Stimulated activated CD8-positive, alpha-beta memory T cell treated with anti-CD3 and anti-CD28 coated beads, Interleukin-15, amount 100 ng/mL, for 1 hour (primary cell): ENCODE measurements around the gene PRKACB.
"Not testable (repeated sequence)": the region's sequence is repeated elsewhere in the genome, so short reads cannot be mapped to it uniquely, and the experiment has no call there.

Experiments
- DNase-seq: peaks from one replicate; pipeline ENCODE4 v3.0.0-alpha.2; 2020; ENCODE audit warnings: low read depth

PRKACB gene

DNA sequence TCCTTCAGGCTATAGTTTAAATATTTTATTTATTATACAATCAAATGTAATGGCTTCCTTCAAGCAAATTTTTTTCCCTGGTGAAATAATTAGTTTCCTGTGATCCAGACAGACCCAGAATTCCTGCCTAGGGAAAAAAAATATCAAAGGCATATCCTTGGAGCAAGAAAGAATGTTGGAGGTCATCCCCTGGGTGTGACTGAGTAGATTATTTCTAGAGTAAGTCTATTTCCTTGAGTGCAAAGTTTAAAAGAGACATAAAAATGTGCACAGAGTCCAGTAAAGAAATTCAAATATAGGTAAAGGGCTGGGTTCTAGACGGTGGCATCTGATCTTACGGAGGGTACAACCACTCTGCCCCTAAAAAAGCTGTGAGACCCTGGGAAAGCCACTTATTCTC is 125.2 kb downstream of the PRKACB start:
- DNase-seq: no peak

DNA sequence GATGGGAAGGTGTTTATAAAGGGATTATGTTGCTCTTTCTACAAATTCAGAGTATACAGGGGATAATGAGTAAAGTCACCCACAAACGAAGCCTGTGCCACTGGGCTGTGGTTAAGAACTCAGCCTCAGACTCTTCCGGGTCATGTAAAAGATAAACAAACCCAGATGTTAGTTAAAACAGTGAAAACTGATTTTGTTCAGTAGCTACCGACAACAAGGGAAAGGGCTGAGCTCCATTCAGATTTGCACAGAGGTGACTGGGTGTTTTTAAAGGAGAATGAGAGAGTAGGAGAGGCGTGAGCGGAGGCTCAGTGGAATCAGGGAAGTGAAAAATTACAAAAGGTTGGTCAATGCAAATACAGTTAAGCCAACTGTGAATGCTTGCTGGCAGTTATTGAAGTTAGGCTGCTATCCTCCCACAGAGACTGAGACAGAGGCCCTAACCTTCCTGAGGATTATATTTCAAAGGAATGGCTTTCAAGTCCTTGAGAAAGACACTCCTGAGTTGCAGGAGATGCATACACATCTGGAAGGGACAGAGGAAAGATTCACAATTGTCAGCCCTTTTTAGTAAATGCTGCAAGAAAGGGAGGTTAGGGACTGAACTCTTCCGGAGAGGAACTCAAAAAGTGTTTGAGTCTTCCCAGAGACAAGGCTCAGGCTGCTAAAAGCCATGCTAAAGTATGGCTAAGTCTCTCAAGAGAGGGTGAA is 127.5 kb downstream of the PRKACB start:
- DNase-seq: no peak

DNA sequence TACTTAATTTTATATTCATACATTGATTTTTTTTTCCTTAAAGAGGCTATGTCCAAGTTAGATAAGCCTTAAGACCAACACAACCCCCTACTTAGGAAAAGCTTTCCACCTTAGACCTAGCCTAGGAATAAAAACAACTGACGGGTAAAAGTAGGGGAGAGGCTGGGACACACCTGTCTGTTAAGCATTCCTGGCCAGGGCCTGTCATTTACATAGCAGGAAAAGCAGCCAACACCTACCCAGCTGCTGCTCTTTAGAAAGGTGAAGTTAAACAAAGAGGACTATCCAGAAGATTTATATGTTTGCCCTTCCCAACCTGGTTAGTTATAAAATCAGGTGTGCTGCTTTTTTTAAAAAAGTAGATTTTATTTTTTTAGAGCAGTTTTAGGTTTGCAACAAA is 128.3 kb downstream of the PRKACB start:
- DNase-seq: no peak

DNA sequence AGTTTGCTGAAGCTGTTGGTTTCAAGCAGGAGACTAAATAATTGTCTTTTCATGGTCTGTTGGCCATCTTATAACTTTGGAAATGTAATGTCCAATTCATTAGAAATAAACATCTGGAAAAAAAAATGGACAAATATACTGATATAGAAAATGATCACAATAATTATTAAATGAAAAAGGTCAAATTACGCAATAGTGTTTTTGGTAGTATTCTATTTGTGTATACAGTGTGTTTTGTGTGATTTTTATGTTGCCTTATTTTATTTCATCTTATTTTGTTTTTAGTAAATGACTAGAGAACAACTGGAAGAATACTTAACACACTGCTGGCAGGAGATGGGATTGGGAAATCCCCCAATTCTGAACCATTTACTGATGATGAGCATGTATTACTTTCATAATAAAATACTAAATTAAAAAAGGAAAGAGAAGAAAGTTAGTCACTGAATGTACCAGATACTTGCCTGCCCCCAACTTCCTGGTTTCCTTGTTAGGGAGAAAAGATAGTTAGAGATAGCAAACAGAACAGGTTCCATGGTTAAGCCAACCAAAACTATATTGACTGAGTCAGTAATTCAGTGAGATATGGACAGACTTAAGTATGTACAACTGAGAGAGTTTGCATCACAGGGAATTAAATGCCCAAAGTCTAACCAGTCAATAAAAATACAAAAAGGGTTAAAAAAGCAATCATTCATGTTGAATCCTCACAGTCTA is 133.4 kb downstream of the PRKACB start:
- DNase-seq: no peak

DNA sequence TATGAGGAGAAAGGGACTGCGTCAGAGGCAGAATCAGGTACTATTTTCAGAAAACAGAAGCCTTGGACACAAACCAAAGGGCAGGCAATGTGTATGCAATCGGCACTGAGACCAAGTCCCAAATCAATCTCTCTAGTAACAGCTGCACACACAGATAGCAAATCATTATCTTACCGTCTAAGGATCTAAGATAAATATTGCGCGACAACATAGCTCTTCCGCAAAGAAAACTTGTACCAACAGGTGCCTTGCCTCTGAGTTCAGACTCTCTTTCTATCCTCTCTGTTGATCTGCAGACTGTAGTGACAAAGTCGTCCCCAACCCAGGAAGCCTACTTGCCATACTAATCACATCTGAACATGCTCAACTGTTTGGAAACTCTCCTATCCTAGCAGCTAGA is 134.8 kb downstream of the PRKACB start:
- DNase-seq: no peak

DNA sequence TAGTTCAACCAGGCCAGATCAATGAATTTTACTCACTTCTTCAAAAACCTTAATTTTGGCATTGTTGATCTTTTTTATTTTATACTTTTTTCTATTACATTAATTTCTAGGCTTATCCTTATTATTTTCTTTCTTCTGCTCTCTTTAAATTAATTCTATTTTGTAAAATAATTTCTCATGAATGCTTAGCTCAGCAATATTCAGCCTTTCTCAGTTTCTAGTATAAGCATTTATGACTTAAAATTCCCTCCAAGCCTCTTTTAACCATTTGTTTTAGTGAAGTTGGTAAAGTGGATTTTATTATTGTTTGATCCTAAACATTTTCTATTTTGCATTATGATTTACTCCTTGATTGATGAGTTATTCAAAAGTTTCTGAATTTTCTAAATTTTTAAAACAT is 136.8 kb downstream of the PRKACB start:
- DNase-seq: no peak

DNA sequence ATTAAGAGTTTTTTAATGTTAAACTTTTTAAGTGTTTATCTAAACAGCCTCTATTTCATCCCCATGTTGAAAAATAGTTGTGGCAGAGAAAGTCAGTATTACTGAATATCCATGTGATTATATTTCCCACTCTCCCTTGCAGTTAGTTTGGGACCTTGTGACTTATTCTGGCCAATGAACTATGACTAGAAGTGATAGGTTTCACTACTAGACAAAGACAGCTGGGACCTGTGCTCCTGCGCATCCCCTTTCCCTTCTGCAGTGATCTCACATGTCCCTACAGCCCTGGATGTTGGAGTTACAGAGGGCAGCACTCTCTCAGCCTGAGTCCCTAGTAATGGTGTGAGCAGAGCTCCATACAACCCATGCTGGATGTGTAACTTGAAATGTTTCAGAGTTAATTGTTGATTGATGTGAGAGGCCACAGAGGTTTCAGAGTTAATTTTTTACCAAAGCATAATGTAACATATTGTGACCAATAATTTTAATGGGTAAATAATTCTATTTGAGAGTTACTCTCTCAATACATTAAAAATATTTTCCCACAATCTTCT is 138.8 kb downstream of the PRKACB start:
- DNase-seq: no peak

DNA sequence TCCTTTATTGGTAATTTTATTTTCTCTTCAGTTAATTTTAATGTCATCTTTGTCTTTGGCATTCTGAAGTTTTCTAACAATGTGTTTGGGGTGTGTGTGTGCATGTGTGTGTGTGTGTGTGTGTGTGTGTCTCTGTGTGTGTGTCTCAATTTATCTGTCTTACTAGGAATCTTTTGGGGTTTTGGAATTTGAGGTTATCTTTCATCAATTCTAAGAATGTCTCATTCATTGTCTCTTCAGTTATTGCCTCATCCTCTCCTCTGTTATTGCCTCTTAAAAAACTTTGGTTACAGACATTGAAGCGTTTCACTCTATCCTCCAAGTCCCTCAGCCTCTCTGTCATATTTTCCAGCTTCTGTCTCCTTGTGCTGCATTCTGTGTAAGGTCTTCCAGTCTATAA is 139.3 kb downstream of the PRKACB start:
- DNase-seq: no peak

DNA sequence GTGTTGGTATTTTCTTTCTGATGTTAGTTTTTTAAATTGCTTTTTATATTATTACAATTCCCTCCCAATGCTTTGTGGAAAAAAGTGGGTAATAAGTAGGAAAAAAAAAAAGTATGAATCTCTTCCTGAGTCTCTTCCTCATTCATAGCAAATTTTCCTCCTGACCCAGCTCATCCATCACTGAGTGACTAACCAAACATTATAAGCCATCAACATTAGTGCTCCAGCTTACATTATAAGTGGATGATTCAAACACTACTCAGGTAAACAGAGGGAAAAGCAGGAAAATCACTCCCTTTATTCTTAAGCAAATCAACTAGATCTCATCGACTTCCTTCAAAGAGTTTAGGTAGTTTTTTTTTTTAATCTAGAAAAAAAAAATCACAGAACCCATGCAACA is 142.0 kb downstream of the PRKACB start:
- no peak for DNase-seq

DNA sequence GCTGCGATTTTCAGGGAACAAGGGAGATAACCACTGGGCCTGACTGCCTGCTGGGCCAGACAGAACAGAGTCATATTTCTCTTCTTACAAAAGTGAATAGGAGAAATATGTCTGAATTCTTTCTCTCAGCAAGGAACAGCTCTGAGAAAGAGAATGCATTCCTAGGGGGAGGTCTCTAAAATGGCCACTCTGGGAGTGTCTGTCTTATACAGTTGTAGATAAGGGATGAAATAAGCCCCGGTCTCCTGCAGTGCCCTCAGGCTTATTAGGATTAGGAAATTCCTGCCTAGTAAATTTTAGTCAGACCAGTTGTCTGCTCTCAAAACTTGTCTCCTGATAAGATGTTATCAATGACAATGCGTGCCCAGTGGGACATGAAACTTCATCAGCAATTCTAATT is 143.3 kb downstream of the PRKACB start:
- DNase-seq: not testable (repeated sequence)
